Measurements from ENCODE around the gene ANGPT4.

Gene ANGPT4

DNA sequence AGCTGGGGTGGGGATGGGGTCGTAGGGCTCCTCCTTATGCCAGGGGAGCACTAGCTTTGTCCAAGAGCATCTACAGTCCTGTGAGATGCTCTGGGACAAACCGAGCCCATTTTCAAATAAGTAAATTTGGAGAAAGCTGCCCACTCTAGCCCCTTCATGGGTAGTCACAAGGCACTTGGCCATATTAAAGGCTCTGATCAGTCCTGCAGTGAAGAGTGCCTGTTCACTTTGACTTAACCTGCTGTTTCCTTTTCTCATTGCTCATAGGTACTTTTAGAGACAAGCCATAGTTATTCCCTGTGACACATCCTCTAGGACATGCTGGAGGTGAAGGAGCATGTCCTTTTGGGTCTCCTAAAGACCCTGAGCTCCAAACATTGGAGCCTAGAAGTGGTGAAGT is 44.2 kb downstream of the ANGPT4 start:
- peaks cover 6% of the 10 kb centered on the region for H3K27me3 ChIP-seq (ENCODE audit: insufficient read depth, low read length)

DNA sequence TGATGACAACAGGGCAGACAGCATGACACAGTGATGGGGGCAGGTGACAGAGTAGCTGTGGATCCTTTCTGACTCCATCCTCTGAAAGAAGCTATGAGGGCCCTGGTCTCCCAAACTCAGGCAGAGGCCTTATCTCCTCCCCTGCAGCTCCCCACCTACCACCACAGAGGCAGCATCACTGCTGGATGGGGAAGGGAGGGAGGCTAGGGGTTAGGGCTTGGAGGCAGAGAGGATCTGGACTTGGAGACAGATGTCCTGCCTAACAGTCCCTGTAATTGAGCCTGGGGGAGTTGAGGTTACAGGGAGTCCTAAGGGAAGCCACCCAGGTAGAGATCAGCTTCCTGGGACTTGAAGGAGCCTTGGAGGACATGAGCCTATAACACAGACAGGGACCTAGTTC is 44.7 kb downstream of the ANGPT4 start:
- Histone ChIP-seq H3K27me3 (ENCODE audit: insufficient read depth, low read length) (peaks cover 6% of the 10 kb centered on the region), H3K36me3 (ENCODE audit: insufficient read depth, low read length) (no peaks in the 10 kb centered on the region), H3K9me3 (ENCODE audit: low read length) (no peaks in the 10 kb centered on the region), H2AFZ (ENCODE audit: low read depth, low read length) (no peak overlapping the region), H3K4me1 (ENCODE audit: insufficient read depth, low read length) (no peaks in the 10 kb centered on the region), H3K4me3 (ENCODE audit: low read length) (no peak overlapping the region)

More for the DNA sequence above, 44.2 kb downstream of the ANGPT4 start:
- Histone ChIP-seq H3K4me1 (ENCODE audit: insufficient read depth, low read length) (no peaks in the 10 kb centered on the region), H3K4me3 (ENCODE audit: low read length) (no peak overlapping the region), H3K36me3 (ENCODE audit: insufficient read depth, low read length) (no peaks in the 10 kb centered on the region), H3K9me3 (ENCODE audit: low read length) (no peaks in the 10 kb centered on the region), H2AFZ (ENCODE audit: low read depth, low read length) (no peak overlapping the region)

DNA sequence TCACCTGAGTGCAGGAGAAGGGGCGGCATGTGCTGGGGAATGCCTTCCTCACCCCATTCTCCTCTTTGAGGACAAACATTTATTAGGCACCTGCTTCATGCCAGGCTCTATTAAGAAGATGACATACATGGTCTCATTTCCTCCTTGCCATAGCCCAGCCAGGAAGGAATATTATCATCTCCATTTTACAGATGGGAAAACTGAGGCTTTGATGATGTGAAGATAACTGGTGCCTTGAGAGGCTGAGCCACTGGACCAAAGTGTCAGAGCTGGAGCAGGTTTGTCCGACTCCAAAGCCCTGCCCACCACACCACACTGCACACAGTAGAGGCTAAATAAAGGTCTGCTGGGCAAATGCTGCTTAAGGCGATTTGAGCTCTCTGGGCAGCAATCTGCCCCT is 45.4 kb downstream of the ANGPT4 start:
- Histone ChIP-seq H2AFZ (ENCODE audit: low read depth, low read length) (no peak overlapping the region), H3K9me3 (ENCODE audit: low read length) (no peaks in the 10 kb centered on the region), H3K36me3 (ENCODE audit: insufficient read depth, low read length) (no peaks in the 10 kb centered on the region), H3K4me1 (ENCODE audit: insufficient read depth, low read length) (no peaks in the 10 kb centered on the region), H3K27me3 (ENCODE audit: insufficient read depth, low read length) (peaks cover 6% of the 10 kb centered on the region), H3K4me3 (ENCODE audit: low read length) (no peak overlapping the region)

DNA sequence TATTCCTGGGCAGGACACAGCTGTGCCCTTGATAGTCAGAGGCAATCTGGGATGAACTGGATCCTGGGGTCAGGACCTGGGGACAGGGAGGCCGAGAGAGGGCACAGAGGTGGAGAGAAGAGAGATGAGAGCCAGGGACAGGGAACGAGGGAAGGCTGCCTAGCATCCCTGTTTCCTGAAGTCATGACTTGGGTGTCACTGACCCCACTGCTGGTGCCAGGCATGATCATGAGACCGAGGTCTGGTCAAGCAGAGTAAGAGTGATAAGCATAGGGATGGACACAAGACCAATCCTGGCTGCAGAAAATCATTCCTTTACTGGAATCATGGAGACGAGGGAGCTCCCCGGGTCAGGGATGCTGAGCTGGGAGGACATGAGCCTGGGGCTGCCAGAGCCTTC is 46.5 kb downstream of the ANGPT4 start:
- Histone ChIP-seq H3K4me3 (ENCODE audit: low read length) (no peak overlapping the region), H3K36me3 (ENCODE audit: insufficient read depth, low read length) (no peaks in the 10 kb centered on the region), H3K27me3 (ENCODE audit: insufficient read depth, low read length) (peaks cover 6% of the 10 kb centered on the region), H2AFZ (ENCODE audit: low read depth, low read length) (no peak overlapping the region), H3K4me1 (ENCODE audit: insufficient read depth, low read length) (no peaks in the 10 kb centered on the region), H3K9me3 (ENCODE audit: low read length) (no peaks in the 10 kb centered on the region)

DNA sequence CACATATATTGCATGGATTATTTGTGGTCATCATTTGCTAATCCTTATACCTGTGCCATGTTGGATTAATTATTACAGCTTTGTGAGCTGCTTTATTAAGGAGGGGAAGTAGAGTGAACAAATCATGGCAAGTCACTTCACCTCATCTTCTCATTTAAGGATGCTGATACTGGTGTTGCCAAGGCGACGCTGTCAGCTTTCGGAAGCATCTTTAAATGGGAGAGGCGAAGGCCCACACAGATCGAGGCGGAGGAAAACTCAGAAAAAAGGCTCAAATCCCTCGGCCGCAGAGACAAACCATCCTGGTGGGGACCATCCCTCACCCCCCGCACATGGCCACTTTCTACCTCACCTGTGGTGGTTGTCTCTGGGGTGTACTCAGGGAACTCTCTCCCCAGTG is 47.9 kb downstream of the ANGPT4 start:
- H3K36me3 ChIP-seq (ENCODE audit: insufficient read depth, low read length): no peaks in the 10 kb centered on the region
- no peaks in the 10 kb centered on the region for H3K9me3 ChIP-seq (ENCODE audit: low read length)
- H3K4me1 ChIP-seq (ENCODE audit: insufficient read depth, low read length): no peaks in the 10 kb centered on the region
- no peak overlapping the region for H2AFZ ChIP-seq (ENCODE audit: low read depth, low read length)
- H3K4me3 ChIP-seq (ENCODE audit: low read length): no peak overlapping the region
- H3K27me3 ChIP-seq (ENCODE audit: insufficient read depth, low read length): peaks cover 6% of the 10 kb centered on the region

DNA sequence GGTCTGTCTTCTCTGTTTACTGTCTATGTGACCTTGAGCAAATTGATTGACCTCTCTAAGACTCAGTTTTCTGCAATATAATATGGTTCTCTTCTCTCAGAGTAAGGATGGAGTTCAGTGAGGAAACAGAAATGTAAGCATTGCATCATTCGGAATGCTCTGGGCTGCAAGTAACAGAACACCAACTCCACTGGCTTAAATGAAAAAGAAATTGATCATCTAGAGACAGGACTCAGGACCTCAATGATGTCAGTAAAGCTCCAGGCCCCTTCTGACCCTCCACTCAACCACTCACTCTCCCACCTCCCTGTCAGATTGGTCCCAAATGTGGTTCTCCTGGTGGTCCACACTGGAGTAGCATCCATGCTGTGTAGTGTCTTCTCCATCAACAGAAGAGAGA is 50.7 kb downstream of the ANGPT4 start:
- no peak overlapping the region for H2AFZ ChIP-seq (ENCODE audit: low read depth, low read length)
- H3K27me3 ChIP-seq (ENCODE audit: insufficient read depth, low read length): no peaks in the 10 kb centered on the region
- no peaks in the 10 kb centered on the region for H3K4me1 ChIP-seq (ENCODE audit: insufficient read depth, low read length)
- H3K36me3 ChIP-seq (ENCODE audit: insufficient read depth, low read length): no peaks in the 10 kb centered on the region
- H3K9me3 ChIP-seq (ENCODE audit: low read length): no peaks in the 10 kb centered on the region
- H3K4me3 ChIP-seq (ENCODE audit: low read length): no peak overlapping the region

DNA sequence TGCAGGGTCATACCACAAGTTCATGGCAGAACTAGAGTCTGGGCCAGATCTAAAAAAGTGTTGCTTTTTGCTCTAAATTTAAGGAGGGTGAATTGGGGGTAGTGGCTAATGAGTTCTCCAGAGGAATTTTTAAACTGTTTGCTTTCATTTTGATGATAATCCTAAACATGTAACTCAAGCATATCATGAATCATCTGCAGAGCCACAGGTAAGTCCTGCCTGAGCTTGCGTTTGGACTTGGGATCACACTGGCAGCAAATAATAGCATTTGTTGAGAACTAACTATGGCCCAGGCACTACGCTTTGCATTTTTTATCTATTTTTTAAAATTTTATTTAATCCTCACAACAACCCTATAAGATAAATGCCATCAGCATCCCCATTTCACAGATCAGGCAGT is 55.2 kb downstream of the ANGPT4 start:
- Histone ChIP-seq H3K4me3 (ENCODE audit: low read length) (no peak overlapping the region), H3K9me3 (ENCODE audit: low read length) (no peaks in the 10 kb centered on the region), H2AFZ (ENCODE audit: low read depth, low read length) (no peak overlapping the region), H3K36me3 (ENCODE audit: insufficient read depth, low read length) (no peaks in the 10 kb centered on the region), H3K27me3 (ENCODE audit: insufficient read depth, low read length) (no peaks in the 10 kb centered on the region), H3K4me1 (ENCODE audit: insufficient read depth, low read length) (no peaks in the 10 kb centered on the region)

DNA sequence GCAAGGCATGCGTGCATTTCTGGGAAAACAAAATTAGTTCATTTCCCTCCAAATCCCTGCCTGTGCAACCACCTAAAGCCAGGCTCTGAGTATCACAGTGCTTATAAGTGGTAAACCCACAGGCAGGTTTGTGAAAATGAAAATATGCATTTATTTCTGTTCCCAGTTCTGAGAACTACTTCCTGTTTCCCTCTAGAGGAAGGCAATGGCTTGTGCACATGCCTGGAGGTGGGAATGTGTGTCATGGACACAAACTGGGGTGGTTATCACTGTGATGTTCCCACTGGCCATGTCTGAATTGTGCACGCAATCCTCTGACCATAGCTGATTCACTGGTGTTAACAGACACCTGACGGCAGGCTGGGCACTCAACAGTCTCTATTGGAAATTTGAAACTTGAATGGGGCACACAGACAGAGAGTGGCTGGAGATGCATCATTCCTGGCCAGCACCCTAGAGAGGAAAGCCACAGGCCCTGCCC is 56.3 kb downstream of the ANGPT4 start:
- Histone ChIP-seq H3K36me3 (ENCODE audit: insufficient read depth, low read length) (no peaks in the 10 kb centered on the region), H3K9me3 (ENCODE audit: low read length) (no peaks in the 10 kb centered on the region), H2AFZ (ENCODE audit: low read depth, low read length) (no peak overlapping the region), H3K27me3 (ENCODE audit: insufficient read depth, low read length) (no peaks in the 10 kb centered on the region), H3K4me1 (ENCODE audit: insufficient read depth, low read length) (no peaks in the 10 kb centered on the region), H3K4me3 (ENCODE audit: low read length) (no peak overlapping the region)

DNA sequence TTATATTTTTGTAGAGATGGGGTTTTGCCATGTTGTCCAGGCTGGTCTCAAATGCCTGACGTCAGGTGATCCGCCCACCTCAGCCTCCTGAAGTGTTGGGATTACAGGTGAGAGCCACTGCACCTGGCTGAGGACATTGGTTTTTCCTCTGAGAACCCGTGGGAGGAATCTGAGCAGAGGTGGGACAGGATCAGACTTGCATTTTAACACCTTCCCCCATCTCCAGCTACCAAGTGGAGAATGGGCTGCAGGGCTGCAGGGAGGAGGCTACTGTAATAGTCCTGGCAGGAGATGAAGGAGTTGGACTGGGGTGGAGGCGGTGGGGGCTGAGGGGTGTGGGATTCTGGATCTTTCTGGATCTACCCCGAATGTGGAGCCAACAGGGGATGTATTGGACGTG is 58.1 kb downstream of the ANGPT4 start:
- H3K9me3 ChIP-seq (ENCODE audit: low read length): no peaks in the 10 kb centered on the region

DNA sequence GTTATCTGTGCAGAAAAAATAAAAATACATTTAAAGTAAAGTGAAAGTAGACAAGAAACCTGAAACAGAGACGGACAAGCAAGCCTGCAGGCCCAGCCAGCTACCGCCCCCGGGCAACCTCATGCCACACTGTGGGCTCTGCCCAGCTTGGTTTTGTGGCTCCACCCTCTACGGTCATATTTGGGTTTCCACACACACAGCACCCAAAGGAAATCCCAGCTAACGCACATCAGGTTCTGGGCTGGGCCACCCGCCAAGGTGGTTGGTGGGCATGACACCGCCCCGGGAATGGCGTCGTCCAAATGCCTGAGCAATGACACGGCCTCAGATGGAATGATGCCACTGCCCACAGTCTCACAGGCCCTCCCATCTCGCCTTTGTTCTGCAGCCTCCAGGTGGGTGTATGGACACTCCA is 59.8 kb downstream of the ANGPT4 start:
- Histone ChIP-seq H2AFZ (ENCODE audit: low read depth, low read length) (no peak overlapping the region), H3K9me3 (ENCODE audit: low read length) (no peaks in the 10 kb centered on the region), H3K4me1 (ENCODE audit: insufficient read depth, low read length) (no peaks in the 10 kb centered on the region), H3K36me3 (ENCODE audit: insufficient read depth, low read length) (no peaks in the 10 kb centered on the region), H3K27me3 (ENCODE audit: insufficient read depth, low read length) (no peaks in the 10 kb centered on the region), H3K4me3 (ENCODE audit: low read length) (no peak overlapping the region)

More for the DNA sequence above, 58.1 kb downstream of the ANGPT4 start:
- Histone ChIP-seq H3K4me1 (ENCODE audit: insufficient read depth, low read length) (no peaks in the 10 kb centered on the region), H3K27me3 (ENCODE audit: insufficient read depth, low read length) (no peaks in the 10 kb centered on the region), H3K36me3 (ENCODE audit: insufficient read depth, low read length) (no peaks in the 10 kb centered on the region), H2AFZ (ENCODE audit: low read depth, low read length) (no peak overlapping the region), H3K4me3 (ENCODE audit: low read length) (no peak overlapping the region)

DNA sequence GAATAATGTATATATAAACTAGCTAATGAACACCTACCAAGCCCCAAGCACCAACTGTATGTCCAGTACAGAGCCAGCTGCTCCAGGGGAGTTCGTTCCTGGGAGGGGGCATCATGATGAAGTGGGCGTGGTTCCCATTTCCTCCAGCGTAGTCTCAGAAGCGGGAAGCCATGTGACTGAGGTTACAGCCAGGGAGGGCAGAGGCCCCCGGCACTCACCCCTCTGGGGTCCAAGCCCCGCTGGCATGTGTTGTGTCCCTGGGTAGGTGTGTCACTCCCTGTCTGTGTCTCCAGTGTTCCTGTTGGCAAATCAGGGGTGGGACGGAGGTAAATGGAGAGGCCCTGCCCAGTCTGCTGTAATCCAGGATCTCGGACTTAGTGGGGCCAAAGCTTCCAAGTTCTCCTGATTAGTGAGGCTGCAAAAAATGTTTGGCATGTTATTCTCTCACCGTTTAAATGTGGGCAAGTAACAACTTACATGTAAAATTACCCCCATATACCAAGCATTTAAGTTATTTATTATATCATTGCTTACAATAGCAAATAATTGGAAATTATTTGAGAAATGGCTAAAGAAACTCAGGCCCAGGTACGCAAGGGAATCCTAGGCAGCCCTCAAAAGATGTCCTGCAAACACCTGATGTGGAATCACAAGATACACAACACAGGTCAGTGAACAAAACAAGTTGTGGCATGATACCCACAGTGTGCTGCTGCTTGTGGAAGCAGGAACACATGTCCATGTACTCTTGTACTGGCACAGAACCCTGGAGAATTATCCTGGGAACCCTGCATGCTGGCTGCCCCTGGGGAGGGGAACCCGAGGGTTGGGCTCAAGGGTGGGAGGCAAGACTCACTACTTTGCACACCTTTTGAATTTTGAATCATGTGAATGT is 60.4 kb downstream of the ANGPT4 start:
- H3K4me1 ChIP-seq (ENCODE audit: insufficient read depth, low read length): no peaks in the 10 kb centered on the region
- no peak overlapping the region for H3K4me3 ChIP-seq (ENCODE audit: low read length)
- H3K36me3 ChIP-seq (ENCODE audit: insufficient read depth, low read length): no peaks in the 10 kb centered on the region
- no peak overlapping the region for H2AFZ ChIP-seq (ENCODE audit: low read depth, low read length)
- H3K27me3 ChIP-seq (ENCODE audit: insufficient read depth, low read length): no peaks in the 10 kb centered on the region
- no peaks in the 10 kb centered on the region for H3K9me3 ChIP-seq (ENCODE audit: low read length)

DNA sequence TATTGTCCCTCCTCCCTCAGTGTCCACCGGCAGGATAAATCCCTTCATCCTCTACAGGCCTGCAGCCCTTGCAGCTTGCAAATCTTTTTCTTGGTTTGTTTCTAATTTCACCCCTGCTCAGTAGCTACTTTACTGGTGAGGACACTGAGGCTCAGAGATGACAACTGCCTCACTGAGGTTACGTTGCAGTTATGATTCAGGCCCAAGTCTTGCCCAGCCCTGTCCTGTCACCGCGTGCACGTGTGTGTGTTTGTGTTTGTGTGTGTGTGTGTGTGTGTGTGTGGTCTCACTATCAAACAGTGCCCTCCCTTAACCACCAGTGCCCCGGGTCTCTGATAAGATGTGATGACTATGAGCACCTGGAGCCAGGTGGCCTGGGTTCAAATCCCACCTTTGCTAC is 61.5 kb downstream of the ANGPT4 start:
- no peak overlapping the region for H2AFZ ChIP-seq (ENCODE audit: low read depth, low read length)
- no peaks in the 10 kb centered on the region for H3K9me3 ChIP-seq (ENCODE audit: low read length)
- no peaks in the 10 kb centered on the region for H3K4me1 ChIP-seq (ENCODE audit: insufficient read depth, low read length)
- H3K27me3 ChIP-seq (ENCODE audit: insufficient read depth, low read length): no peaks in the 10 kb centered on the region
- H3K4me3 ChIP-seq (ENCODE audit: low read length): no peak overlapping the region
- H3K36me3 ChIP-seq (ENCODE audit: insufficient read depth, low read length): no peaks in the 10 kb centered on the region

DNA sequence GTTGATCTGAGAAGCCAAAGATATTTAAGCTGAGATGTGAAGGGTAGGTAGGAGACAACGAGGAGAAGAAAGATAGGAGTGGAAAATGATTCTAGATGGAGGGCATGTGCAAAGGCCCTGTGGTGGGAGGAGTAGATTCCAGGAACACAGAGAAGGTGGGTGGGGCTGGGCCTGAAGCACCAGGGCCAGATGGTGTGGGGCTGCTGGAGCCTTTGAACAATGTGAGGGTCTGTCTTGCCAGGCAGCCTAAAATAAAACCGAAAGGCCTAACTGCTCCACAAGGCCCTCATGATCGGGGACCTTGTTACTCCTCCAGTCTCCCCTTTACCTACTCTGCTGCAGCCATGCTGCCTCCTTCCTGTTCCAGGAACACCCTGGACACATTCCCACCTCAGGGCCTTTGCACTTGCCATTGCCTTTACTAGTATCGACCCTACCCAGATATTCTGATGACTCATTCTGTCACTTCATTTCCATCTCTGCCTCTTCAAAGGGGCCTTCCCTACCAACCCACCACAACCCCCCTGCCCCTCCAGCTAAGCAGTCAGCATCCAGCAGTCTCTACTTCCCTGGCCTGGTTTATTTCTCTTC is 62.6 kb downstream of the ANGPT4 start:
- Histone ChIP-seq H3K9me3 (ENCODE audit: low read length) (no peaks in the 10 kb centered on the region), H3K4me3 (ENCODE audit: low read length) (no peak overlapping the region), H3K36me3 (ENCODE audit: insufficient read depth, low read length) (no peaks in the 10 kb centered on the region), H2AFZ (ENCODE audit: low read depth, low read length) (no peak overlapping the region), H3K27me3 (ENCODE audit: insufficient read depth, low read length) (no peaks in the 10 kb centered on the region), H3K4me1 (ENCODE audit: insufficient read depth, low read length) (no peaks in the 10 kb centered on the region)
